GM19099 (cell line): Measurements from ENCODE around the gene MPO.

Source experiments
- POLR2A ChIP-seq: IDR thresholded peaks from 3 replicates; pipeline ENCODE4 v1.6.1; 2011; ENCODE audit warnings: low read depth; ENCODE audit not compliant: insufficient read length; ENCODE audit errors: extremely low read depth

Gene MPO

GRCh38 chr17:58304750-58305486 lies 24.2 kb upstream of the MPO start:
- TF ChIP-seq POLR2A, result no peak

- no peak for TF ChIP-seq POLR2A
Observed at GRCh38 chr17:58303971-58304749, 23.4 kb upstream of the MPO start.

- TF ChIP-seq POLR2A, result no peak
Observed at GRCh38 chr17:58302919-58303585, 22.3 kb upstream of the MPO start.

GRCh38 chr17:58302171-58302918 lies 21.6 kb upstream of the MPO start:
- no peak for TF ChIP-seq POLR2A

- no peak for TF ChIP-seq POLR2A
Observed at GRCh38 chr17:58301504-58302150, 20.9 kb upstream of the MPO start.

GRCh38 chr17:58300336-58300735 lies 19.6 kb upstream of the MPO start:
- TF ChIP-seq POLR2A, result no peak

- TF ChIP-seq POLR2A, result no peak
Observed at GRCh38 chr17:58294034-58294433, 13.3 kb upstream of the MPO start.

- no peak for TF ChIP-seq POLR2A
Observed at GRCh38 chr17:58291246-58291645, 10.5 kb upstream of the MPO start.

- no peak for TF ChIP-seq POLR2A
Observed at GRCh38 chr17:58289869-58290268, 9.1 kb upstream of the MPO start.

GRCh38 chr17:58285422-58285810 lies 4.7 kb upstream of the MPO start:
- TF ChIP-seq POLR2A, result no peak

- TF ChIP-seq POLR2A, result no peak
Observed at GRCh38 chr17:58284613-58285421, 4.1 kb upstream of the MPO start.

- no peak for TF ChIP-seq POLR2A
Observed at GRCh38 chr17:58283674-58284612, 3.2 kb upstream of the MPO start.

- no peak for TF ChIP-seq POLR2A
Observed at GRCh38 chr17:58282442-58282841, 1.7 kb upstream of the MPO start.
